Measurements from ENCODE around the gene IGFALS. TPM values are rescaled to one million over a fixed set of nuclear protein-coding genes. Genes with fewer than 3 reads are reported as not detected.

Gene IGFALS
- total and polyA plus RNA-seq, 2 donors (not counting 3 experiments of a cell fraction or from before 2014, with no cell fraction given) = not detected

DNA sequence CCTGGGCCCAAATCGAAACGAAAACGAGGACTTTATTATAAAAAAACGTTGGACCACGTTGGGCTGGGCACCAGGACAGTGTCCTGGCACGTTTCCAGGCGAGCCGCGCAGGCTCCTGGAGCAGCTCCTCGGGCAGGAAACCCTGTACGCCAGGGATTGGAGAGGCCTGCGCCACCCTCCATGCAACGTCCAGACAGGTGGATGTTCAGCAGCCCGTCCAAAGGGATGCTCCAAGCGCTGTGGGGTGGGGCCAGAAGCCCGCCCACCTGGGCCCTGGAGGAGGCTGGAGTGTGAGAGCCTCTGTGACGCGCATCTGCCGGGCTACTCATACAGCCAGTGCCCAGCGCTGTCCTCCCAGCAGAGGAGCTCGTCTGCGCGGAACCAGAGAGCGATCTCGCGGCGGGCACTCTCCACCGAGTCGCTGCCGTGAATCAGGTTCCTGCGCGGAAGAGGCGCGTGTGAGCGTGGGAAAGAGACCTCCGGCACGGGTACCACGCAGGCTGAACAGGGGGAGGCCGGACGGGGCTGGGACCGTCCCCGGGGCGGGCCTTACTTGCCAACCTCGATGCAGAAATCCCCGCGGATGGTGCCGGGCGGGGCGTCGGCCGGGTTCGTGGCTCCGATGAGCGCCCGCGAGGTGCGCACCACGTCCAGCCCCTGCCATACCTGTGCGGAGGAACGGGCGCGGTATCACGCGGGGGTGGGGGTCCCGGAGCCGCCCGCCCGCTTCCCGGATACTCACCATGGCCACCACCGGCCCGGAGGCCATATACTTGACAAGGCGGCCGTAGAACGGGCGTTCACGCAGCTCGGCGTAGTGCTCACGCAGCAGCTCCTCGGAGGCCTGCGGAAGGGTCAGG, 22.9 kb downstream of the IGFALS start:
- Histone ChIP-seq H3K27ac (ENCODE audit: insufficient read depth, low read depth, low read length) (no peak overlapping the region), H3K9me1 (replicated peaks; ENCODE audit: control insufficient read depth, extremely low read depth, insufficient read depth, low read length) (no peaks in the 10 kb centered on the region), H3K79me2 (ENCODE audit: control insufficient read depth, insufficient read depth, low read length) (peaks cover 17% of the 10 kb centered on the region), H3K4me3 (replicated peaks in 1 of 3; ENCODE audit: insufficient read depth in 1 of 3, low read depth in 1 of 3, low read length in 3 of 3) (peak overlapping the region; percentile 59 to 83 (median 76)), H3K4me1 (ENCODE audit: control insufficient read depth, extremely low read depth, insufficient read depth, low read length) (peaks cover 19% of the 10 kb centered on the region), H3K4me2 (ENCODE audit: insufficient read depth, low read length) (peak overlapping the region; percentile 50), H3K9me3 (replicated peaks; ENCODE audit: control insufficient read depth, insufficient read depth, low read length) (no peaks in the 10 kb centered on the region), H3K9ac (replicated peaks; ENCODE audit: extremely low read depth, insufficient read depth, low read length) (no peak overlapping the region), H3K27me3 (ENCODE audit: control insufficient read depth in 2 of 2, insufficient read depth in 2 of 2, low read length in 2 of 2) (no peaks in the 10 kb centered on the region), H3K36me3 (ENCODE audit: control insufficient read depth in 2 of 2, extremely low read depth in 1 of 2, insufficient read depth in 2 of 2, low read length in 2 of 2) (peaks cover 3 to 29% of the 10 kb centered on the region in 2 experiments), H2AFZ (ENCODE audit: low read depth, low read length) (peak overlapping the region; percentile 21), H4K20me1 (replicated peaks; ENCODE audit: control insufficient read depth, extremely low read depth, insufficient read depth, low read length) (no peaks in the 10 kb centered on the region)
- TF ChIP-seq POLR2AphosphoS5 (IDR thresholded peaks at IDR 0.05; ENCODE audit: insufficient read depth, low read depth, low read length) (peak; percentile 46), GATA2 (IDR thresholded peaks at IDR 0.05; ENCODE audit: insufficient read depth, insufficient read length, low read depth, low read length) (no peak)
- TF ChIP-seq, protein P1, sequence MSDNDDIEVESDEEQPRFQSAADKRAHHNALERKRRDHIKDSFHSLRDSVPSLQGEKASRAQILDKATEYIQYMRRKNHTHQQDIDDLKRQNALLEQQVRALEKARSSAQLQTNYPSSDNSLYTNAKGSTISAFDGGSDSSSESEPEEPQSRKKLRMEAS (IDR thresholded peaks at IDR 0.05; ENCODE audit: insufficient read depth, insufficient read length) = no peak
- peak; percentile 56 for DNase-seq (ENCODE audit: low read depth, low spot score)
- FAIRE-seq = no peak
- intact Hi-C loops (cut with micrococcal nuclease) (no loop called here), dilution Hi-C loops (cut with MboI; ENCODE audit: extremely low pct_ligation_motif_present, low sequenced_read_pairs) (no loop called here)
- POLR2A ChIA-PET = interaction anchor here (1.3 kb wide), 1 partner anchor 12 kb away, joined by 3 read pairs; the partner anchor contains the start of genes NUBP2 and SPSB3
- CTCF ChIA-PET = interaction anchor here (1.2 to 1.5 kb wide), 4 partner anchors 11 to 276 kb away, joined by 4 to 11 read pairs (median 5); partner anchors contain the start of gene MAPK8IP3
- no TSS peak for BruUV-seq (replicated peaks)

All from endothelial cell of umbilical vein (primary cell).